Measurements from ENCODE around the gene SRPX2. TPM values are rescaled to one million over a fixed set of nuclear protein-coding genes. Genes with fewer than 3 reads are reported as not detected.
"Not testable (repeated sequence)": the region's sequence is repeated elsewhere in the genome, so short reads cannot be mapped to it uniquely, and the experiment has no call there.

Gene SRPX2
- total RNA-seq, 4 donors from 2014 or later, result 29.8 to 57.3 (median 39.6) TPM

DNA sequence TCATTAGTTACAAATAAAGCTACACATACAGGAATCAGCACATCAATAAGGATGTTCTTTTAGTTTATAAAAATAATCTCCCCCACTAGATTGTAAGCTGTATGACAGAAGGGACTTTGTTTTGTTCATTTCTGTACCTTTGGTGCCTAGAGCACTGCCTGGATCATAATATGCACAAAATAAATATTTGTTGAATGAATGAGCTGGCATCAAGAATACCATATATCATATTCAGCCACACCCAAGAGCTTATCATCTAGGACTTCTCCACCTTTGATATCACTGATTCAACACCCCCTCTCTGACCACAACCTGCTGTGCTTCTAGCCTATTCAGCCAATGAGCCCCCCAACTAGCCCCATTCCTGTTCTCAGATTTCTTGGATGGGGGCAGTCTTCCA, 77.3 kb downstream of the SRPX2 start:
- TF ChIP-seq, protein P1, sequence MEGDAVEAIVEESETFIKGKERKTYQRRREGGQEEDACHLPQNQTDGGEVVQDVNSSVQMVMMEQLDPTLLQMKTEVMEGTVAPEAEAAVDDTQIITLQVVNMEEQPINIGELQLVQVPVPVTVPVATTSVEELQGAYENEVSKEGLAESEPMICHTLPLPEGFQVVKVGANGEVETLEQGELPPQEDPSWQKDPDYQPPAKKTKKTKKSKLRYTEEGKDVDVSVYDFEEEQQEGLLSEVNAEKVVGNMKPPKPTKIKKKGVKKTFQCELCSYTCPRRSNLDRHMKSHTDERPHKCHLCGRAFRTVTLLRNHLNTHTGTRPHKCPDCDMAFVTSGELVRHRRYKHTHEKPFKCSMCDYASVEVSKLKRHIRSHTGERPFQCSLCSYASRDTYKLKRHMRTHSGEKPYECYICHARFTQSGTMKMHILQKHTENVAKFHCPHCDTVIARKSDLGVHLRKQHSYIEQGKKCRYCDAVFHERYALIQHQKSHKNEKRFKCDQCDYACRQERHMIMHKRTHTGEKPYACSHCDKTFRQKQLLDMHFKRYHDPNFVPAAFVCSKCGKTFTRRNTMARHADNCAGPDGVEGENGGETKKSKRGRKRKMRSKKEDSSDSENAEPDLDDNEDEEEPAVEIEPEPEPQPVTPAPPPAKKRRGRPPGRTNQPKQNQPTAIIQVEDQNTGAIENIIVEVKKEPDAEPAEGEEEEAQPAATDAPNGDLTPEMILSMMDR (IDR thresholded peaks at IDR 0.05), result no peak
- no peak for TF ChIP-seq POLR2AphosphoS5 (IDR thresholded peaks at IDR 0.05)
- TF ChIP-seq POLR2A (IDR thresholded peaks at IDR 0.05; ENCODE audit: low read depth), result no peak
- no peak for TF ChIP-seq EP300 (IDR thresholded peaks at IDR 0.05)
- Histone ChIP-seq H3K9me3 (no peaks in the 10 kb centered on the region), H3K36me3 (no peaks in the 10 kb centered on the region), H3K4me3 (no peak overlapping the region), H3K4me1 (no peaks in the 10 kb centered on the region), H3K27me3 (no peaks in the 10 kb centered on the region), H3K27ac (replicated peaks in 1 of 4) (no peak overlapping the region)
- DNase-seq (ENCODE audit: extremely low spot score), result no peak
- intact Hi-C loops (cut with DNase I), result no loop called here

DNA sequence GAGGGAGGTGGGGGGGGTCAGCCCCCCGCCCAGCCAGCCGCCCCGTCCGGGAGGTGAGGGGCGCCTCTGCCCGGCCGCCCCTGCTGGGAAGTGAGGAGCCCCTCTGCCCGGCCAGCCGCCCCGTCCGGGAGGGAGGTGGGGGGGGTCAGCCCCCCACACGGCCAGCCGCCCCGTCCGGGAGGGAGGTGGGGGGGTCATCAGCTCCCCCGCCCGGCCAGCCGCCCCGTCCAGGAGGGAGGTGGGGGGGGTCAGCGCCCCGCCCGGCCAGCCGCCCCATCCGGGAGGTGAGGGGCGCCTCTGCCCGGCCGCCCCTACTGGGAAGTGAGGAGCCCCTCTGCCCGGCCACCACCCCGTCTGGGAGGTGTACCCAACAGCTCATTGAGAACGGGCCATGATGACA, 80.0 kb downstream of the SRPX2 start:
- H3K36me3 ChIP-seq; H3K9me3 ChIP-seq; H3K4me1 ChIP-seq; H3K27ac ChIP-seq (replicated peaks in 1 of 4); intact Hi-C loops (cut with DNase I); DNase-seq (ENCODE audit: extremely low spot score); H3K4me3 ChIP-seq; H3K27me3 ChIP-seq: not testable (repeated sequence)
- WGBS, result no CpG with 5 or more reads among the region's 30 CpGs

Other genes with a start within 250 kb of the SRPX2 start
- 1 to 10 TPM; 1.2 to 3.8 (median 2.2) TPM for gene PCDH19, start 233.9 kb upstream of the SRPX2 start, total RNA-seq
- gene TNMD, start 59.3 kb upstream of the SRPX2 start, total RNA-seq, result under 1 TPM in 2 of 4 donors, not detected in 2; 0.33 to 0.58 TPM
- gene TSPAN6, start 7.4 kb upstream of the SRPX2 start, total RNA-seq, result 1 to 10 TPM; 5.4 to 8.3 (median 6.8) TPM
- gene SYTL4, start 87.9 kb downstream of the SRPX2 start, total RNA-seq, result 10 to 100 TPM; 14.9 to 30.7 (median 27.8) TPM
- gene CSTF2, start 176.2 kb downstream of the SRPX2 start, total RNA-seq, result 1 to 10 TPM; 7.6 to 9.2 (median 8.6) TPM
- not detected for gene NOX1, start 230.2 kb downstream of the SRPX2 start, total RNA-seq